SK-N-SH (cell line): Measurements from ENCODE around the gene TMED1. TPM values are rescaled to one million over a fixed set of nuclear protein-coding genes. Genes with fewer than 3 reads are reported as not detected.
"Not testable (repeated sequence)": the region's sequence is repeated elsewhere in the genome, so short reads cannot be mapped to it uniquely, and the experiment has no call there.

Experiments used
- CTCF ChIA-PET: fragments of 300-600, 350-600 bp; formaldehyde crosslinking; extraction: SDS; loops from one replicate; lab custom pipeline; 2021; lab: Yijun Ruan, JAX
- POLR2A ChIA-PET: fragments of 350-600 bp; sonication (Branson Sonifier 250); formaldehyde crosslinking; extraction: SDS; loops from one replicate; lab custom pipeline; 2020; ENCODE audit warnings: antibody characterized with exemption, inconsistent platforms; lab: Yijun Ruan, JAX
- DNase-seq: peaks from one replicate; pipeline ENCODE4 v3.0.0; 2012
- H2AFZ ChIP-seq: fragments of 200-600 bp; sonication (generic); 2 replicates; pipeline ENCODE4 v1.8.1; 2016; ENCODE audit warnings: antibody characterized with exemption, mild to moderate bottlenecking, low read depth
- H3F3A ChIP-seq: fragments of 200-600 bp; sonication (generic); replicated peaks from 2 replicates; pipeline ENCODE3; 2016; ENCODE audit warnings: antibody characterized with exemption, mild to moderate bottlenecking; ENCODE audit not compliant: insufficient read depth
- H3K27ac ChIP-seq, 2 experiments: fragments of 200-500 bp in 1 of 2; fragments of 200-600 bp in 1 of 2; sonication (Bioruptor generic) in 1 of 2; sonication (generic), shearing (Covaris generic) in 1 of 2; 2 replicates each; pipeline versions ENCODE4 v1.5.1 to v1.6.1; 2014 to 2016; ENCODE audit warnings: low read depth in 2 of 2, inconsistent platforms in 1 of 2, low read length in 1 of 2, mild to moderate bottlenecking in 1 of 2, mixed read lengths in 1 of 2
- H3K27me3 ChIP-seq: fragments of 200-600 bp; sonication (generic), shearing (Covaris generic); 2 replicates; pipeline ENCODE4 v1.6.1; 2016; ENCODE audit warnings: mixed run types; ENCODE audit not compliant: insufficient read depth
- H3K36me3 ChIP-seq, 2 experiments: fragments of 200-500 bp in 1 of 2; fragments of 200-600 bp in 1 of 2; sonication (Bioruptor generic) in 1 of 2; sonication (generic) in 1 of 2; replicated peaks in 1 of 2; 2 replicates each; pipeline versions ENCODE3 to v1.5.1; 2014 to 2016; ENCODE audit warnings: low read length in 1 of 2, mild to moderate bottlenecking in 1 of 2; ENCODE audit not compliant: insufficient read depth in 2 of 2, control insufficient read depth in 1 of 2
- H3K4me1 ChIP-seq, 2 experiments: fragments of 200-500 bp in 1 of 2; fragments of 200-600 bp in 1 of 2; sonication (Bioruptor generic) in 1 of 2; sonication (generic), shearing (Covaris generic) in 1 of 2; 2 replicates each; pipeline versions ENCODE4 v1.5.1 to v1.6.1; 2014 to 2016; ENCODE audit warnings: low read depth in 1 of 2, low read length in 1 of 2, mixed run types in 1 of 2; ENCODE audit not compliant: insufficient read depth in 2 of 2, control insufficient read depth in 1 of 2
- H3K4me2 ChIP-seq: fragments of 200-600 bp; sonication (generic), shearing (Covaris generic); 2 replicates; pipeline ENCODE4 v1.6.1; 2017; ENCODE audit warnings: mixed run types
- H3K4me3 ChIP-seq, 2 experiments: fragments of 200-500 bp in 1 of 2; fragments of 200-600 bp in 1 of 2; sonication (Bioruptor generic) in 1 of 2; sonication (generic), shearing (Covaris generic) in 1 of 2; 2 replicates each; pipeline versions ENCODE4 v1.5.1 to v1.8.1; 2014 to 2016; ENCODE audit warnings: low read depth in 2 of 2, inconsistent platforms in 1 of 2, low read length in 1 of 2, mild to moderate bottlenecking in 1 of 2, mixed read lengths in 1 of 2, moderate library complexity in 1 of 2
- H3K79me2 ChIP-seq: fragments of 200-600 bp; sonication (generic); 2 replicates; pipeline ENCODE4 v1.8.1; 2017; ENCODE audit warnings: mild to moderate bottlenecking; ENCODE audit not compliant: insufficient read depth
- H3K9ac ChIP-seq: fragments of 200-600 bp; sonication (generic); 2 replicates; pipeline ENCODE4 v1.6.1; 2017; ENCODE audit warnings: mixed run types
- H3K9me2 ChIP-seq: fragments of 200-600 bp; sonication (generic); 2 replicates; pipeline ENCODE4 v1.6.1; 2017; ENCODE audit warnings: mixed run types
- H3K9me3 ChIP-seq: fragments of 200-600 bp; sonication (generic); 2 replicates; pipeline ENCODE4 v1.6.1; 2017; ENCODE audit warnings: mixed run types, mild to moderate bottlenecking, moderate library complexity
- H4K20me1 ChIP-seq: fragments of 200-600 bp; sonication (generic); 2 replicates; pipeline ENCODE4 v1.6.1; 2017; ENCODE audit warnings: mild to moderate bottlenecking, mixed run types; ENCODE audit not compliant: insufficient read depth
- CHD2 ChIP-seq: fragments of 150-350 bp; IDR thresholded peaks from 2 replicates; pipeline ENCODE4 v1.6.1; 2018; ENCODE audit warnings: low read length; ENCODE audit not compliant: partially characterized antibody
- ELF1 ChIP-seq: IDR thresholded peaks from 2 replicates; pipeline ENCODE4 v1.4.0; 2012
- EP300 ChIP-seq, 2 experiments: IDR thresholded peaks; 2 replicates each; pipeline versions ENCODE4 v1.4.0 to v1.6.1; 2012; ENCODE audit warnings: borderline replicate concordance in 1 of 2, low read depth in 1 of 2, low read length in 1 of 2
- EZH2phosphoT487 ChIP-seq: fragments of 200-600 bp; sonication (generic); IDR thresholded peaks from 2 replicates; pipeline ENCODE4 v1.6.1; 2017; ENCODE audit warnings: low read depth, mixed run types, mild to moderate bottlenecking, antibody characterized with exemption, moderate library complexity, borderline replicate concordance
- FOXJ3 ChIP-seq: sonication (generic); formaldehyde crosslinking; IDR thresholded peaks from 2 replicates; pipeline ENCODE4 v1.5.1; 2020; ENCODE audit warnings: mild to moderate bottlenecking, missing genetic modification reagents
- MXI1 ChIP-seq: IDR thresholded peaks from 2 replicates; pipeline ENCODE4 v1.6.1; 2012; ENCODE audit warnings: mild to moderate bottlenecking, low read depth, low read length, improper control_type of control experiment
- NRF1 ChIP-seq: IDR thresholded peaks from 2 replicates; pipeline ENCODE4 v1.6.1; 2012; ENCODE audit warnings: low read depth, mild to moderate bottlenecking, low read length
- POLR2AphosphoS5 ChIP-seq: IDR thresholded peaks from 2 replicates; pipeline ENCODE4 v1.6.1; 2012; ENCODE audit warnings: low read depth, low read length
- RCOR1 ChIP-seq: fragments of 150-350 bp; IDR thresholded peaks from 2 replicates; pipeline ENCODE4 v1.6.1; 2017; ENCODE audit warnings: antibody characterized with exemption, low read length
- RFX5 ChIP-seq: IDR thresholded peaks from 2 replicates; pipeline ENCODE4 v1.6.1; 2012; ENCODE audit warnings: mild to moderate bottlenecking, improper control_type of control experiment, low read length
- SMC3 ChIP-seq: IDR thresholded peaks from 2 replicates; pipeline ENCODE4 v1.6.1; 2012; ENCODE audit warnings: low read depth, low read length, improper control_type of control experiment
- TCF12 ChIP-seq: IDR thresholded peaks from 2 replicates; pipeline ENCODE4 v1.4.0; 2012
- YY1 ChIP-seq: IDR thresholded peaks from 2 replicates; pipeline ENCODE4 v1.4.0; 2012; ENCODE audit warnings: low read depth, mild to moderate bottlenecking
- WGBS: methylation state at CpG from one replicate; pipeline ENCODE4 v1.1.6; 2017; ENCODE audit warnings: low lambda C conversion rate; 5-methylcytosine and 5-hydroxymethylcytosine counted together
- polyA plus RNA-seq, 3 experiments: library from polyadenylated mRNA; depleted of rRNA; stranded (reverse); fragments of >200 nt; gene quantifications; 2 replicates each; pipeline ENCODE4 v1.2.3, GENCODE V29; 2012
- TF ChIP-seq, protein P1 (sequence below): IDR thresholded peaks from 2 replicates; pipeline ENCODE4 v1.6.1; 2012; ENCODE audit warnings: mild to moderate bottlenecking, low read depth, low read length, moderate library complexity
- TF ChIP-seq, protein P2 (sequence below): IDR thresholded peaks from 2 replicates; pipeline ENCODE4 v1.4.0; 2012; ENCODE audit warnings: low read depth
- TF ChIP-seq, protein P3 (sequence below): IDR thresholded peaks from 2 replicates; pipeline ENCODE4; 2012
- TF ChIP-seq, protein P4 (sequence below): IDR thresholded peaks from 2 replicates; pipeline ENCODE4 v1.4.0; 2012; ENCODE audit warnings: low read depth, borderline replicate concordance

TMED1 gene
- polyA plus RNA-seq, 1 of the 3 experiments (the other 2 are of a cell fraction) = 92.4 TPM

DNA sequence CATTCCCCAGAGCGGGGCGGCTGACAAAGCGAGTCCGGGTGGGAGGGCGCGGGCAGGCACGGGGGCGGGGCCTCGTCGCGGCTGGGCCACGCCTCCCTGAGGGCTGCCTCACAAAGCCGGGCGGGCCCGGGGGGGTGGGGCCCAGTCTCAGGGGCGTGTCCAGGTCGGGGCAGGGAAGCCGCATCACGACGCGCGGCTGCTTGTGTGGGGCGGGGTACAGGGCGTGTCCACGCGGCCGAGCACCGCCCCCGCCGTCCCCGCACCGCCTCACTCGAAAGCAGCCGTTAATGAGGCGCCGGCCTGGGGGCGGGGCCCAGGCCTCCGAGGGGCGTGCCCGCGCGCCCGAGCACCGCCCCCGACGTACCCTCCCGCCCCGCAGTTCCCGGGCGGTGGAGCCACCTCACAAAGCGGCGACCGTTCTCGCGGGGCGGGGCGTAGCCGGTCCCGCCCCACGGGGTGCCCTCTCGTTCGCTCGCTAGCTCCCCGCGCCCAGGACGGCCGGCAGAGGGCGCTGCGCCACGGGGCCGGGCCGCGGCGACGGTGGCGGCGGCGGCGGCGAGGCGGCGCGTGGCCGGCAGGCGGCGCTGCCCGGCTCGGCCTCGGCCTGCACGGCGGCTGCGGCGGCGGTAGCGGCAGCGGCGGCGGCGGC lies 35.1 kb upstream of the TMED1 start, which contains the start of gene CARM1 (continued):
- TF ChIP-seq, protein P1, sequence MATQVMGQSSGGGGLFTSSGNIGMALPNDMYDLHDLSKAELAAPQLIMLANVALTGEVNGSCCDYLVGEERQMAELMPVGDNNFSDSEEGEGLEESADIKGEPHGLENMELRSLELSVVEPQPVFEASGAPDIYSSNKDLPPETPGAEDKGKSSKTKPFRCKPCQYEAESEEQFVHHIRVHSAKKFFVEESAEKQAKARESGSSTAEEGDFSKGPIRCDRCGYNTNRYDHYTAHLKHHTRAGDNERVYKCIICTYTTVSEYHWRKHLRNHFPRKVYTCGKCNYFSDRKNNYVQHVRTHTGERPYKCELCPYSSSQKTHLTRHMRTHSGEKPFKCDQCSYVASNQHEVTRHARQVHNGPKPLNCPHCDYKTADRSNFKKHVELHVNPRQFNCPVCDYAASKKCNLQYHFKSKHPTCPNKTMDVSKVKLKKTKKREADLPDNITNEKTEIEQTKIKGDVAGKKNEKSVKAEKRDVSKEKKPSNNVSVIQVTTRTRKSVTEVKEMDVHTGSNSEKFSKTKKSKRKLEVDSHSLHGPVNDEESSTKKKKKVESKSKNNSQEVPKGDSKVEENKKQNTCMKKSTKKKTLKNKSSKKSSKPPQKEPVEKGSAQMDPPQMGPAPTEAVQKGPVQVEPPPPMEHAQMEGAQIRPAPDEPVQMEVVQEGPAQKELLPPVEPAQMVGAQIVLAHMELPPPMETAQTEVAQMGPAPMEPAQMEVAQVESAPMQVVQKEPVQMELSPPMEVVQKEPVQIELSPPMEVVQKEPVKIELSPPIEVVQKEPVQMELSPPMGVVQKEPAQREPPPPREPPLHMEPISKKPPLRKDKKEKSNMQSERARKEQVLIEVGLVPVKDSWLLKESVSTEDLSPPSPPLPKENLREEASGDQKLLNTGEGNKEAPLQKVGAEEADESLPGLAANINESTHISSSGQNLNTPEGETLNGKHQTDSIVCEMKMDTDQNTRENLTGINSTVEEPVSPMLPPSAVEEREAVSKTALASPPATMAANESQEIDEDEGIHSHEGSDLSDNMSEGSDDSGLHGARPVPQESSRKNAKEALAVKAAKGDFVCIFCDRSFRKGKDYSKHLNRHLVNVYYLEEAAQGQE = no peak
- TF ChIP-seq FOXJ3 (CRISPR knock-in tag) = no peak
- no peak for TF ChIP-seq YY1
- TF ChIP-seq NRF1 = peak; percentile 34
- TF ChIP-seq MXI1 = peak; percentile 82
- no peak for TF ChIP-seq RCOR1
- peak; percentile 53; the same call in 1 of the 2 replicates for TF ChIP-seq SMC3
- no peak for TF ChIP-seq EP300 (IDR thresholded peaks at IDR 0.05; ENCODE audit: borderline replicate concordance in 1 of 2, low read depth in 1 of 2, low read length in 1 of 2)
- TF ChIP-seq ELF1 = no peak
- no peak for TF ChIP-seq EZH2phosphoT487
- TF ChIP-seq, protein P2, sequence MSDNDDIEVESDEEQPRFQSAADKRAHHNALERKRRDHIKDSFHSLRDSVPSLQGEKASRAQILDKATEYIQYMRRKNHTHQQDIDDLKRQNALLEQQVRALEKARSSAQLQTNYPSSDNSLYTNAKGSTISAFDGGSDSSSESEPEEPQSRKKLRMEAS = no peak
- peak; percentile 38; the same call in 1 of the 2 replicates for TF ChIP-seq RFX5
- no peak for TF ChIP-seq TCF12

DNA sequence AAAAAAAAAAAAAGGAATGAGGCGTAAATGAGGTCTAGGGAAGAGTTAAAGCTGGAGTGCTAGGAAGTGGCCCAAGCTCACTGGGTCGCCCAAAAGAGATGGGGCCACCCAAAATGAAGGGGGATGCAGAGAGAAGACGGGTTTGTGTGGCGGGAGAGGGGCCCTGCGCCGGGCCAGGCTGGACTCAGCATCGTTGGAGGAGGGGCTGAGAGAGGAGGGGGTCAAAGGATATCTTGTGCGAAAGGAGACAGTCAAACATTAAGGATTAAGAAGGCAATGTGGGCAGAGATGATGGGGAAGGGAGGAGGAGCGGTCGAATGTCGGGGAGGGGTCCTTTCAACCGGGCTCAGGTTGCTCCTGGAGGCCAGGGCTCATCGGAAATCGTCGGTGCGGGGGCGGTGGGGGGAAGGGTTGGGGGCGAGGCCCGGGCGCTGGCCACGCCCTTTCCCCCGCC lies 34.5 kb upstream of the TMED1 start:
- H4K20me1 ChIP-seq = peaks cover 2% of the 10 kb centered on the region; the same call in 1 of the 2 replicates
- ChIA-PET CTCF (interaction anchor here (0.5 to 3.0 kb wide), 34 partner anchors 9 to 404 kb away, joined by 3 to 49 read pairs (median 3); partner anchors contain the start of genes DNM2, QTRT1 and TMED1), POLR2A (interaction anchor here (0.5 to 0.6 kb wide), 2 partner anchors 44 to 379 kb away, joined by 3 to 4 read pairs; no protein-coding TSS in a partner anchor)
- peaks cover 8 to 10% of the 10 kb centered on the region in 2 experiments; a peak in 1 of 4 replicates for H3K4me1 ChIP-seq
- peaks cover 9% of the 10 kb centered on the region for H3F3A ChIP-seq
- peaks cover 39% of the 10 kb centered on the region for H3K79me2 ChIP-seq
- TF ChIP-seq, protein P3, sequence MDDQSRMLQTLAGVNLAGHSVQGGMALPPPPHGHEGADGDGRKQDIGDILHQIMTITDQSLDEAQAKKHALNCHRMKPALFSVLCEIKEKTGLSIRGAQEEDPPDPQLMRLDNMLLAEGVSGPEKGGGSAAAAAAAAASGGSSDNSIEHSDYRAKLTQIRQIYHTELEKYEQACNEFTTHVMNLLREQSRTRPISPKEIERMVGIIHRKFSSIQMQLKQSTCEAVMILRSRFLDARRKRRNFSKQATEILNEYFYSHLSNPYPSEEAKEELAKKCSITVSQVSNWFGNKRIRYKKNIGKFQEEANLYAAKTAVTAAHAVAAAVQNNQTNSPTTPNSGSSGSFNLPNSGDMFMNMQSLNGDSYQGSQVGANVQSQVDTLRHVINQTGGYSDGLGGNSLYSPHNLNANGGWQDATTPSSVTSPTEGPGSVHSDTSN = 0 out of 2 replicates have a peak, but pooled peaks have one; percentile 1
- TF ChIP-seq CHD2 (peak; percentile 79), MXI1 (no peak), POLR2AphosphoS5 (peak; percentile 45; the same call in 1 of the 2 replicates), SMC3 (no peak), YY1 (no peak)
- TF ChIP-seq, protein P4, sequence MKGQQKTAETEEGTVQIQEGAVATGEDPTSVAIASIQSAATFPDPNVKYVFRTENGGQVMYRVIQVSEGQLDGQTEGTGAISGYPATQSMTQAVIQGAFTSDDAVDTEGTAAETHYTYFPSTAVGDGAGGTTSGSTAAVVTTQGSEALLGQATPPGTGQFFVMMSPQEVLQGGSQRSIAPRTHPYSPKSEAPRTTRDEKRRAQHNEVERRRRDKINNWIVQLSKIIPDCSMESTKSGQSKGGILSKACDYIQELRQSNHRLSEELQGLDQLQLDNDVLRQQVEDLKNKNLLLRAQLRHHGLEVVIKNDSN = no peak
- 6% methylated on average over 18 of the region's 22 CpGs for WGBS
- peak overlapping the region; percentile 43 for H3K9ac ChIP-seq
- H3K27ac ChIP-seq = peak overlapping the region; percentile 62 to 84
- H3K27me3 ChIP-seq = no peaks in the 10 kb centered on the region
- H3K4me2 ChIP-seq = peak overlapping the region; percentile 68
- no peaks in the 10 kb centered on the region for H3K9me3 ChIP-seq
- H3K4me3 ChIP-seq = peak overlapping the region; percentile 41 to 57
- no peaks in the 10 kb centered on the region for H3K36me3 ChIP-seq
- no peak for DNase-seq
- peak overlapping the region; percentile 93 for H2AFZ ChIP-seq
- no peaks in the 10 kb centered on the region for H3K9me2 ChIP-seq

DNA sequence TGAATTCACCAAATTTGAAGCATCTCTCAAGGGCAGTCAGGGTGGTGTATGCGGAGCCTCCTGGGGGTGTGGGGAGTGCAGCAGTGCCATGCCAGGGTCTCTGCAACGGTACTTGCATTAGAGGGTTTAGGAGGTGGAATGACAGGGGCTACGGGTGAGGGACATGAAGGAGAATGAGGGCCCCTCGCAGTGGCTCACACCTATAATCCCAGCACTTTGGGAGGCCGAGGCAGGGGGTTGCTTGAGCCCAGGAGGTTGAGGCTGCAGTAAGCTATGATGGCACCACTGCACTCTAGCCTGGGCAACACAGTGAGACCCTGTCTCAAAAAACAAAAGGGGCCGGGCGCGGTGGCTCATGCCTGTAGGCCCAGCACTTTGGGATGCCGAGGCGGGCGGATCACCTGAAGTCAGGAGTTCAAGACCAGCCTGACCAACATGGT lies 33.9 kb upstream of the TMED1 start:
- not testable (repeated sequence) for H3K9me3 ChIP-seq, H3F3A ChIP-seq, H3K4me2 ChIP-seq, H4K20me1 ChIP-seq, DNase-seq, H3K4me3 ChIP-seq, H3K27me3 ChIP-seq, H3K36me3 ChIP-seq, H3K9me2 ChIP-seq, H3K4me1 ChIP-seq, H3K9ac ChIP-seq
- H3K27ac ChIP-seq = peak overlapping the region in 1 of 2 experiments; percentile 62; a peak in 1 of 4 replicates
- POLR2A ChIA-PET = interaction anchor here (0.5 kb wide), 1 partner anchor 380 kb away, joined by 4 read pairs; no protein-coding TSS in a partner anchor
- 100% methylated on average over 11 of the region's 11 CpGs for WGBS
- CTCF ChIA-PET = interaction anchor here (0.7 to 1.7 kb wide), 4 partner anchors 9 to 404 kb away, joined by 3 to 18 read pairs (median 4); partner anchors contain the start of genes QTRT1 and TMED1
- peaks cover 33% of the 10 kb centered on the region for H3K79me2 ChIP-seq
- H2AFZ ChIP-seq = peak overlapping the region; percentile 93; the same call in 1 of the 2 replicates
